B cell (primary cell): ENCODE measurements around the gene LYPD3. TPM values are rescaled to one million over a fixed set of nuclear protein-coding genes. Genes with fewer than 3 reads are reported as not detected.
"Not testable (repeated sequence)": the region's sequence is repeated elsewhere in the genome, so short reads cannot be mapped to it uniquely, and the experiment has no call there.

Source experiments
- ATAC-seq: fragments of 200-7000 bp; cut with Tn5 transposase; one replicate; pipeline ENCODE4 v1.10.0; 2021; ENCODE audit warnings: low read depth, mild to moderate bottlenecking, moderate number of reproducible peaks, moderate library complexity
- CTCF ChIA-PET: fragments of 350-600 bp; sonication (Branson Sonifier 250); formaldehyde crosslinking; loops from one replicate; lab custom pipeline; 2021; ENCODE audit warnings: antibody characterized with exemption, inconsistent platforms; lab: Charles Lee
- POLR2A ChIA-PET: fragments of 350-600 bp; sonication (Branson Sonifier 250); formaldehyde crosslinking; loops from one replicate; lab custom pipeline; 2021; ENCODE audit warnings: antibody characterized with exemption; lab: Charles Lee
- DNase-seq: peaks from one replicate; pipeline ENCODE4 v3.0.0; 2013
- H2AFZ ChIP-seq: 2 replicates; pipeline ENCODE4 v1.6.1; 2012; ENCODE audit warnings: mild to moderate bottlenecking, low read depth, low read length; ENCODE audit not compliant: insufficient read depth, poor library complexity, severe bottlenecking
- H3K27ac ChIP-seq, 2 donors: 1 replicate in 1 of 2; 2 replicates in 1 of 2; pipeline ENCODE4 v1.5.1; 2012 to 2013; ENCODE audit warnings: low read length in 2 of 2, mild to moderate bottlenecking in 2 of 2, moderate library complexity in 1 of 2
- H3K27me3 ChIP-seq, 4 experiments: fragments of 200-600 bp in 1 of 4; sonication (generic) in 1 of 4; replicated peaks in 1 of 4; 1 replicate in 2 of 4; 2 replicates in 2 of 4; pipeline versions ENCODE4 v1.6.1 to v1.7.0; 2013 to 2016; ENCODE audit warnings: low read length in 3 of 4, mild to moderate bottlenecking in 2 of 4, mixed read lengths in 1 of 4, moderate library complexity in 1 of 4; ENCODE audit not compliant: insufficient read depth in 4 of 4, control insufficient read depth in 3 of 4; ENCODE audit errors: control extremely low read depth in 1 of 4
- H3K36me3 ChIP-seq, 2 experiments: replicated peaks in 1 of 2; 1 replicate in 1 of 2; 2 replicates in 1 of 2; pipeline versions ENCODE4 v1.6.1 to v1.7.1; 2013; ENCODE audit warnings: low read length in 1 of 2; ENCODE audit not compliant: insufficient read depth in 2 of 2, control insufficient read depth in 1 of 2; ENCODE audit errors: control extremely low read depth in 1 of 2, extremely low read depth in 1 of 2
- H3K4me1 ChIP-seq, 2 donors: fragments of 200-600 bp in 1 of 2; sonication (generic) in 1 of 2; 1 replicate in 1 of 2; 2 replicates in 1 of 2; pipeline versions ENCODE4 v1.5.1 to v1.6.1; 2013 to 2017; ENCODE audit warnings: low read length in 2 of 2; ENCODE audit not compliant: control insufficient read depth in 2 of 2, insufficient read depth in 2 of 2
- H3K4me2 ChIP-seq: replicated peaks from 2 replicates; pipeline ENCODE3; 2012; ENCODE audit warnings: mild to moderate bottlenecking, low read depth, low read length; ENCODE audit not compliant: poor library complexity, severe bottlenecking
- H3K4me3 ChIP-seq, 5 experiments: fragments of 200-600 bp in 1 of 5; sonication (generic) in 1 of 5; 1 replicate in 3 of 5; 2 replicates in 2 of 5; pipeline versions ENCODE4 v1.5.1 to v1.7.0; 2011 to 2016; ENCODE audit warnings: low read length in 4 of 5, mild to moderate bottlenecking in 4 of 5, low read depth in 2 of 5, control low read depth in 1 of 5, moderate library complexity in 1 of 5; ENCODE audit not compliant: insufficient read depth in 1 of 5; ENCODE audit errors: control extremely low read depth in 1 of 5, extremely low read depth in 1 of 5
- H3K79me2 ChIP-seq: fragments of 200-600 bp; sonication (generic); one replicate; pipeline ENCODE4 v1.6.0; 2016; ENCODE audit warnings: low read length; ENCODE audit not compliant: control insufficient read depth, insufficient read depth
- H3K9ac ChIP-seq: fragments of 200-600 bp; sonication (generic); 2 replicates; pipeline ENCODE4 v1.6.1; 2017; ENCODE audit warnings: mild to moderate bottlenecking, low read length, moderate library complexity
- H3K9me3 ChIP-seq, 3 donors: one replicate each; pipeline versions ENCODE4 v1.6.1 to v1.7.1; 2013; ENCODE audit warnings: low read length in 2 of 3; ENCODE audit not compliant: control insufficient read depth in 2 of 3, insufficient read depth in 1 of 3; ENCODE audit errors: control extremely low read depth in 1 of 3
- H4K20me1 ChIP-seq: 2 replicates; pipeline ENCODE4 v1.6.0; 2012; ENCODE audit warnings: mild to moderate bottlenecking, low read length; ENCODE audit not compliant: insufficient read depth, control insufficient read depth, poor library complexity, severe bottlenecking
- H3K27ac Mint-ChIP-seq: one replicate; pipeline ENCODE4 v1.8.0; 2021; ENCODE audit warnings: mixed read lengths
- H3K27me3 Mint-ChIP-seq: one replicate; pipeline ENCODE4 v1.8.0; 2021; ENCODE audit warnings: mixed read lengths
- H3K4me1 Mint-ChIP-seq: one replicate; pipeline ENCODE4 v1.8.0; 2021; ENCODE audit warnings: mixed read lengths
- H3K4me3 Mint-ChIP-seq: one replicate; pipeline ENCODE4 v1.8.0; 2021; ENCODE audit warnings: mixed read lengths
- H3K9me3 Mint-ChIP-seq: one replicate; pipeline ENCODE4 v1.8.0; 2022; ENCODE audit warnings: mixed read lengths; ENCODE audit not compliant: insufficient read depth
- EZH2 ChIP-seq: IDR thresholded peaks from 2 replicates; pipeline ENCODE4 v1.6.1; 2012; ENCODE audit warnings: borderline replicate concordance, low read depth, mild to moderate bottlenecking, moderate library complexity, low read length; ENCODE audit not compliant: insufficient read depth, poor library complexity, severe bottlenecking
- WGBS: methylation state at CpG from one replicate; pipeline ENCODE4 v1.1.5; 2013; ENCODE audit warnings: missing lambda C conversion rate; ENCODE audit not compliant: insufficient coverage; 5-methylcytosine and 5-hydroxymethylcytosine counted together
- intact Hi-C: fragments of 100-400 bp; cut with micrococcal nuclease; formaldehyde crosslinking; loops from one replicate; pipeline ENCODE4 v1.10.0; 2022
- polyA minus RNA-seq: library from RNA; depleted of rRNA, polyadenylated mRNA; stranded (reverse); fragments of >200 nt; gene quantifications from 2 replicates; pipeline ENCODE4 v1.2.3, GENCODE V29; 2012
- polyA plus RNA-seq: library from polyadenylated mRNA; depleted of rRNA; stranded (reverse); fragments of >200 nt; gene quantifications from 2 replicates; pipeline ENCODE4 v1.2.3, GENCODE V29; 2012
- total RNA-seq, 2 donors: library from RNA; stranded (reverse); fragments of 120-200 nt in 1 of 2; gene quantifications; 1 replicate in 1 of 2; 2 replicates in 1 of 2; pipeline versions ENCODE4 v1.2.3 to v1.2.4, GENCODE V29; 2013 to 2022
- TF ChIP-seq, protein P1 (sequence below): fragments of 200-600 bp; IDR thresholded peaks from one replicate; pipeline ENCODE4 v1.8.0; 2022; ENCODE audit warnings: antibody characterized with exemption, mild to moderate bottlenecking

The LYPD3 gene
- 0.27 TPM in 1 of 2 replicates, not detected in the other for total RNA-seq
- 0.09 TPM for total RNA-seq (2013)
- 2.2 and 3.5 TPM in 2 replicates for polyA plus RNA-seq
- 0.43 TPM in 1 of 2 replicates, not detected in the other for polyA minus RNA-seq

- intact Hi-C loops, result no loop called here
- Mint-ChIP-seq H3K4me3 (peak within 1 kb of the TSS; percentile 97), H3K27me3 (peaks cover 4% of the 10 kb centered on the region), H3K4me1 (peaks cover 15% of the 10 kb centered on the region), H3K9me3 (no peaks in the 10 kb centered on the region), H3K27ac (no peak within 1 kb of the TSS)
- Histone ChIP-seq H4K20me1 (no peaks in the 10 kb centered on the region), H3K36me3 (no peaks in the 10 kb centered on the region), H3K9me3 (peaks cover 0 to 22% (median 0%) of the 10 kb centered on the region in 3 donors), H3K4me3 (peak within 1 kb of the TSS in 4 of 5 experiments; percentile 12 to 96 (median 80)), H3K9ac (peak within 1 kb of the TSS; percentile 82), H3K27me3 (peaks cover 0 to 12% (median 5%) of the 10 kb centered on the region in 4 experiments), H3K4me1 (peaks cover 8 to 14% of the 10 kb centered on the region in 2 donors), H3K79me2 (no peaks in the 10 kb centered on the region), H2AFZ (peak within 1 kb of the TSS; percentile 84), H3K27ac (no peak within 1 kb of the TSS), H3K4me2 (peak within 1 kb of the TSS; percentile 96)
- WGBS, result 62% methylated on average over 24 of the region's 24 CpGs
- ChIA-PET CTCF (interaction anchor here (1.0 to 3.6 kb wide), 2 partner anchors 19 kb away, joined by 3 to 21 read pairs; no protein-coding TSS in a partner anchor), POLR2A (no interaction called here)
- TF ChIP-seq, protein P1, sequence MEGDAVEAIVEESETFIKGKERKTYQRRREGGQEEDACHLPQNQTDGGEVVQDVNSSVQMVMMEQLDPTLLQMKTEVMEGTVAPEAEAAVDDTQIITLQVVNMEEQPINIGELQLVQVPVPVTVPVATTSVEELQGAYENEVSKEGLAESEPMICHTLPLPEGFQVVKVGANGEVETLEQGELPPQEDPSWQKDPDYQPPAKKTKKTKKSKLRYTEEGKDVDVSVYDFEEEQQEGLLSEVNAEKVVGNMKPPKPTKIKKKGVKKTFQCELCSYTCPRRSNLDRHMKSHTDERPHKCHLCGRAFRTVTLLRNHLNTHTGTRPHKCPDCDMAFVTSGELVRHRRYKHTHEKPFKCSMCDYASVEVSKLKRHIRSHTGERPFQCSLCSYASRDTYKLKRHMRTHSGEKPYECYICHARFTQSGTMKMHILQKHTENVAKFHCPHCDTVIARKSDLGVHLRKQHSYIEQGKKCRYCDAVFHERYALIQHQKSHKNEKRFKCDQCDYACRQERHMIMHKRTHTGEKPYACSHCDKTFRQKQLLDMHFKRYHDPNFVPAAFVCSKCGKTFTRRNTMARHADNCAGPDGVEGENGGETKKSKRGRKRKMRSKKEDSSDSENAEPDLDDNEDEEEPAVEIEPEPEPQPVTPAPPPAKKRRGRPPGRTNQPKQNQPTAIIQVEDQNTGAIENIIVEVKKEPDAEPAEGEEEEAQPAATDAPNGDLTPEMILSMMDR, result no peak
- TF ChIP-seq EZH2, result no peak
- ATAC-seq (no peak), DNase-seq (no peak)
These were observed at the start of gene LYPD3 for GRCh38 chr19:43465468-43466120. TSS of gene LYPD3 (minus strand) at chr19:43465608. CDS start at chr19:43465571, 37 bp downstream.

- not testable (repeated sequence) for H3K27ac Mint-ChIP-seq
- CTCF ChIA-PET, result interaction anchor here (2.1 kb wide), 1 partner anchor 65 kb away, joined by 9 read pairs; no protein-coding TSS in a partner anchor
These were observed 47.0 kb upstream of the LYPD3 start for GRCh38 chr19:43512399-43512798.

More at GRCh38 chr19:43512399-43512798, 47.0 kb upstream of the LYPD3 start:
- intact Hi-C loops, result loop anchor here (10.0 kb wide), 1 partner anchor 318 kb away; no protein-coding TSS in a partner anchor
- H3K27me3 Mint-ChIP-seq, H2AFZ ChIP-seq, H3K27me3 ChIP-seq, H3K9me3 ChIP-seq, H3K4me1 Mint-ChIP-seq, H3K4me3 ChIP-seq, H3K4me3 Mint-ChIP-seq, H3K4me2 ChIP-seq, H4K20me1 ChIP-seq, ATAC-seq, POLR2A ChIA-PET, H3K4me1 ChIP-seq, H3K9me3 Mint-ChIP-seq, H3K27ac ChIP-seq, H3K36me3 ChIP-seq, DNase-seq, H3K9ac ChIP-seq, H3K79me2 ChIP-seq: not testable (repeated sequence)
